GM23248 (cell line): ENCODE data around the gene PDE4DIP. TPM values are rescaled to one million over a fixed set of nuclear protein-coding genes. Genes with fewer than 3 reads are reported as not detected.
"Not testable (repeated sequence)": the region's sequence is repeated elsewhere in the genome, so short reads cannot be mapped to it uniquely, and the experiment has no call there.

Experiments
- DNase-seq: peaks from one replicate; pipeline ENCODE4 v3.0.0-alpha.2; 2015
- H2AFZ ChIP-seq: fragments of 200-600 bp; sonication (generic); 2 replicates; pipeline ENCODE4 v1.6.1; 2016; ENCODE audit warnings: antibody characterized with exemption
- H3F3A ChIP-seq: fragments of 200-600 bp; sonication (generic); 2 replicates; pipeline ENCODE4 v1.6.1; 2016; ENCODE audit warnings: mild to moderate bottlenecking, antibody characterized with exemption, mixed run types; ENCODE audit not compliant: insufficient read depth
- H3K27ac ChIP-seq: fragments of 200-600 bp; sonication (generic); 2 replicates; pipeline ENCODE4 v1.5.1; 2016; ENCODE audit warnings: mild to moderate bottlenecking
- H3K27me3 ChIP-seq: fragments of 200-600 bp; sonication (generic); replicated peaks from 2 replicates; pipeline ENCODE4 v1.6.1; 2016; ENCODE audit warnings: mild to moderate bottlenecking; ENCODE audit not compliant: insufficient read depth
- H3K36me3 ChIP-seq: fragments of 200-600 bp; sonication (generic); 2 replicates; pipeline ENCODE4 v1.6.1; 2016; ENCODE audit warnings: low read depth, mild to moderate bottlenecking
- H3K4me1 ChIP-seq: fragments of 200-600 bp; sonication (generic); 2 replicates; pipeline ENCODE4 v1.6.1; 2016; ENCODE audit warnings: mild to moderate bottlenecking; ENCODE audit not compliant: insufficient read depth
- H3K4me2 ChIP-seq: fragments of 200-600 bp; sonication (generic); one replicate; pipeline ENCODE4 v1.6.1; 2016; ENCODE audit warnings: mild to moderate bottlenecking; ENCODE audit not compliant: unreplicated experiment
- H3K4me3 ChIP-seq: fragments of 200-600 bp; sonication (generic); 2 replicates; pipeline ENCODE4 v1.5.1; 2016; ENCODE audit warnings: mild to moderate bottlenecking
- H3K79me2 ChIP-seq: fragments of 200-600 bp; sonication (generic); 2 replicates; pipeline ENCODE4 v1.6.1; 2016; ENCODE audit warnings: mild to moderate bottlenecking; ENCODE audit not compliant: insufficient read depth
- H3K9ac ChIP-seq: fragments of 200-600 bp; sonication (generic); 2 replicates; pipeline ENCODE4 v1.6.1; 2016; ENCODE audit warnings: mild to moderate bottlenecking
- H3K9me2 ChIP-seq: fragments of 200-600 bp; sonication (generic); 2 replicates; pipeline ENCODE4 v1.6.1; 2016; ENCODE audit warnings: mixed run types, mild to moderate bottlenecking, moderate library complexity; ENCODE audit not compliant: insufficient read depth
- H3K9me3 ChIP-seq: fragments of 200-600 bp; sonication (generic); one replicate; pipeline ENCODE4 v1.6.1; 2017; ENCODE audit warnings: low read depth
- H4K20me1 ChIP-seq: fragments of 200-600 bp; sonication (generic); 2 replicates; pipeline ENCODE4 v1.6.0; 2016; ENCODE audit not compliant: insufficient read depth
- WGBS, 2 experiments: methylation state at CpG; one replicate each; pipeline ENCODE4 v1.1.6; 2015 to 2017; ENCODE audit warnings: low lambda C conversion rate in 2 of 2, low coverage in 1 of 2; ENCODE audit errors: missing lambda C conversion rate in 2 of 2; 5-methylcytosine and 5-hydroxymethylcytosine counted together
- in situ Hi-C: fragments of 300-500 bp; cut with MboI; formaldehyde crosslinking; loops from 2 replicates; pipeline ENCODE4 v1.15.0; 2020
- polyA plus RNA-seq: library from polyadenylated mRNA; unstranded; fragments of >200 nt; fragmentation: Nextera tagmentation; extraction: Ambion mirVana; gene quantifications from 2 replicates; pipeline ENCODE4 v1.2.1, GENCODE V29; 2016
- total RNA-seq: library from RNA; depleted of rRNA; stranded (reverse); fragments of >200 nt; shearing (Covaris generic); gene quantifications from 2 replicates; pipeline ENCODE4 v1.2.3, GENCODE V29; 2014

PDE4DIP gene
- total and polyA plus RNA-seq, 2 experiments from 2014 or later: 115 to 128 TPM

- H3K27me3 ChIP-seq, H3K27ac ChIP-seq, H3K9ac ChIP-seq, H3K79me2 ChIP-seq, H4K20me1 ChIP-seq, H3K9me2 ChIP-seq, H2AFZ ChIP-seq, in situ Hi-C loops, H3K36me3 ChIP-seq, H3K4me2 ChIP-seq, H3K4me3 ChIP-seq, H3K4me1 ChIP-seq, H3K9me3 ChIP-seq, DNase-seq, H3F3A ChIP-seq: not testable (repeated sequence)
- 93 to 100% methylated on average over 3 of the region's 5 CpGs for WGBS, 2 experiments
Observed at GRCh38 chr1:149012599-149012998, 168.4 kb downstream of the PDE4DIP start.

- H3K79me2 ChIP-seq, H3K9me2 ChIP-seq, H3K4me2 ChIP-seq, H3K4me1 ChIP-seq, H3K9ac ChIP-seq, in situ Hi-C loops, H3K27me3 ChIP-seq, DNase-seq, H3K36me3 ChIP-seq, H4K20me1 ChIP-seq, H3K9me3 ChIP-seq, H2AFZ ChIP-seq, H3K4me3 ChIP-seq, H3F3A ChIP-seq, H3K27ac ChIP-seq: not testable (repeated sequence)
- WGBS, 2 experiments: 96 to 97% methylated on average over 3 to 4 of the region's 4 CpGs
Observed at GRCh38 chr1:149013513-149013912, 169.3 kb downstream of the PDE4DIP start.

GRCh38 chr1:149015522-149015921 is 171.3 kb downstream of the PDE4DIP start:
- H3K9me2 ChIP-seq, H3K4me3 ChIP-seq, H3K4me2 ChIP-seq, H3K36me3 ChIP-seq, H4K20me1 ChIP-seq, H3K27me3 ChIP-seq, H3K9me3 ChIP-seq, H3F3A ChIP-seq, DNase-seq, H3K4me1 ChIP-seq, in situ Hi-C loops, H3K79me2 ChIP-seq, H3K9ac ChIP-seq, H2AFZ ChIP-seq, H3K27ac ChIP-seq: not testable (repeated sequence)
- WGBS, 2 experiments: 85 to 92% methylated on average over 3 of the region's 3 CpGs

GRCh38 chr1:149016626-149017025 is 172.4 kb downstream of the PDE4DIP start:
- H2AFZ ChIP-seq, H3K9me3 ChIP-seq, in situ Hi-C loops, H3F3A ChIP-seq, H3K4me2 ChIP-seq, H3K9me2 ChIP-seq, H3K27ac ChIP-seq, H3K4me3 ChIP-seq, H3K27me3 ChIP-seq, H3K79me2 ChIP-seq, DNase-seq, H4K20me1 ChIP-seq, H3K4me1 ChIP-seq, H3K9ac ChIP-seq, H3K36me3 ChIP-seq: not testable (repeated sequence)
- WGBS, 2 experiments: 95 to 100% methylated on average over 2 of the region's 2 CpGs

GRCh38 chr1:149018577-149018976 is 174.3 kb downstream of the PDE4DIP start:
- H3K9ac ChIP-seq, H3K36me3 ChIP-seq, H3K4me3 ChIP-seq, H3K4me2 ChIP-seq, H3K4me1 ChIP-seq, DNase-seq, H4K20me1 ChIP-seq, in situ Hi-C loops, H2AFZ ChIP-seq, H3F3A ChIP-seq, H3K27me3 ChIP-seq, H3K9me2 ChIP-seq, H3K27ac ChIP-seq, H3K79me2 ChIP-seq, H3K9me3 ChIP-seq: not testable (repeated sequence)
- WGBS, 2 experiments: 98 to 100% methylated on average over 2 of the region's 3 CpGs

GRCh38 chr1:149024327-149024726 is 180.1 kb downstream of the PDE4DIP start:
- H3K79me2 ChIP-seq, H3K4me1 ChIP-seq, H3K36me3 ChIP-seq, H3K4me2 ChIP-seq, H3K27me3 ChIP-seq, H3K9ac ChIP-seq, H3K9me3 ChIP-seq, H2AFZ ChIP-seq, DNase-seq, H3K4me3 ChIP-seq, H3F3A ChIP-seq, H3K27ac ChIP-seq, H4K20me1 ChIP-seq, in situ Hi-C loops, H3K9me2 ChIP-seq: not testable (repeated sequence)
- WGBS, 2 experiments: 29 to 50% methylated on average over 1 of the region's 3 CpGs

GRCh38 chr1:149033916-149034315 is 189.7 kb downstream of the PDE4DIP start:
- H3K4me2 ChIP-seq, H3K4me3 ChIP-seq, H3K27ac ChIP-seq, H3K9ac ChIP-seq, H3F3A ChIP-seq, H3K9me2 ChIP-seq, H3K9me3 ChIP-seq, H3K4me1 ChIP-seq, H4K20me1 ChIP-seq, H3K36me3 ChIP-seq, H3K79me2 ChIP-seq, H2AFZ ChIP-seq, H3K27me3 ChIP-seq, in situ Hi-C loops, DNase-seq: not testable (repeated sequence)
- WGBS, 2 experiments: 70% methylated on average over 2 of the region's 3 CpGs; no CpG with 5 or more reads in 1 of the 2 experiments

GRCh38 chr1:149043056-149043455 is 198.8 kb downstream of the PDE4DIP start:
- H3K79me2 ChIP-seq, DNase-seq: not testable (repeated sequence)

More at GRCh38 chr1:149043056-149043455, 198.8 kb downstream of the PDE4DIP start:
- H3K27me3 ChIP-seq, H3F3A ChIP-seq, H3K27ac ChIP-seq, H3K9me3 ChIP-seq, H2AFZ ChIP-seq, H3K9me2 ChIP-seq, H4K20me1 ChIP-seq, in situ Hi-C loops, H3K4me2 ChIP-seq, H3K9ac ChIP-seq, H3K36me3 ChIP-seq, H3K4me3 ChIP-seq, H3K4me1 ChIP-seq: not testable (repeated sequence)
- 80 to 87% methylated on average over 3 to 4 of the region's 4 CpGs for WGBS, 2 experiments
